Ureter (tissue), 1 donor: Measurements from ENCODE around the gene GPATCH3. TPM values are rescaled to one million over a fixed set of nuclear protein-coding genes. Genes with fewer than 3 reads are reported as not detected.
"Not testable (repeated sequence)": the region's sequence is repeated elsewhere in the genome, so short reads cannot be mapped to it uniquely, and the experiment has no call there.

Source experiments
- DNase-seq: peaks from one replicate; pipeline ENCODE4 v3.0.0-alpha.2; 2020; ENCODE audit warnings: low spot score
- total RNA-seq: library from RNA; stranded (reverse); gene quantifications from one replicate; pipeline ENCODE4 v1.2.4, GENCODE V29; 2023
- donor health status: DM: yes; HTN: yes; CAD: no.

The GPATCH3 gene
- total RNA-seq, 1 donor from 2014 or later = 9.0 TPM

GRCh38 chr1:26847826-26848225 lies 52.4 kb downstream of the GPATCH3 start:
- DNase-seq = not testable (repeated sequence)

- DNase-seq = no peak
Observed at GRCh38 chr1:26844424-26845196, 55.7 kb downstream of the GPATCH3 start.

Other genes with a start within 250 kb of the GPATCH3 start
- gene ARID1A, start 204.5 kb downstream of the GPATCH3 start, total RNA-seq = 119 TPM
- 17.0 TPM for gene PIGV, start 112.5 kb downstream of the GPATCH3 start, total RNA-seq
- gene ZDHHC18, start 73.8 kb downstream of the GPATCH3 start, total RNA-seq = 21.0 TPM
- 93.7 TPM for gene SFN, start 37.3 kb downstream of the GPATCH3 start, total RNA-seq
- 47.3 TPM for gene GPN2, start 10.2 kb downstream of the GPATCH3 start, total RNA-seq
- not detected for gene NR0B2, start 13.5 kb upstream of the GPATCH3 start, total RNA-seq
- gene NUDC, start 21.3 kb upstream of the GPATCH3 start, total RNA-seq = 56.1 TPM
- 15.7 TPM for gene KDF1, start 60.0 kb upstream of the GPATCH3 start, total RNA-seq
- gene TRNP1, start 93.2 kb upstream of the GPATCH3 start, total RNA-seq = 46.6 TPM
- gene TENT5B, start 112.4 kb upstream of the GPATCH3 start, total RNA-seq = 10.2 TPM